ENCODE measurements around the gene TUBE1. TPM values are rescaled to one million over a fixed set of nuclear protein-coding genes. Genes with fewer than 3 reads are reported as not detected.

TUBE1 gene
- total RNA-seq, 1 experiment from 2014 or later = 42.5 TPM

GRCh38 chr6:112123982-112124381, 36.7 kb upstream of the TUBE1 start:
- H2AFZ ChIP-seq (ENCODE audit: low read depth, low read length, poor library complexity, severe bottlenecking) = no peak overlapping the region
- no peak overlapping the region for H3K4me2 ChIP-seq (ENCODE audit: low read length)
- H3K27ac ChIP-seq (ENCODE audit: low read depth, low read length) = no peak overlapping the region
- H3K4me3 ChIP-seq (replicated peaks in 1 of 2; ENCODE audit: low read depth in 1 of 2, low read length in 2 of 2) = no peak overlapping the region
- H3K36me3 ChIP-seq (ENCODE audit: control insufficient read depth in 1 of 2, insufficient read depth in 2 of 2, low read length in 2 of 2) = no peaks in the 10 kb centered on the region
- no peak for TF ChIP-seq ZFX (IDR thresholded peaks at IDR 0.05)
- no peak for TF ChIP-seq MAX (IDR thresholded peaks at IDR 0.05)
- no peak for TF ChIP-seq EGR1 (IDR thresholded peaks at IDR 0.05; ENCODE audit: low read depth)
- TF ChIP-seq JUND (IDR thresholded peaks at IDR 0.05) = no peak
- no peak for TF ChIP-seq RAD21 (IDR thresholded peaks at IDR 0.05; ENCODE audit: low read depth)
- no peak for TF ChIP-seq SIN3A (IDR thresholded peaks at IDR 0.05; ENCODE audit: low read depth)
- TF ChIP-seq CEBPB (IDR thresholded peaks at IDR 0.05; ENCODE audit: low read depth) = no peak
- TF ChIP-seq ZNF274 (IDR thresholded peaks at IDR 0.05; ENCODE audit: low read depth, low read length) = no peak
- no peaks in the 10 kb centered on the region for H3K79me2 ChIP-seq (ENCODE audit: insufficient read depth, low read length)
- H3K9me2 ChIP-seq (ENCODE audit: insufficient read depth) = no peaks in the 10 kb centered on the region
- CTCF ChIA-PET = no interaction called here
- DNase-seq (ENCODE audit: low read depth, low spot score) = no peak
- no peak overlapping the region for H3K9ac ChIP-seq (ENCODE audit: low read length)
- RAD21 ChIA-PET (ENCODE audit: low non-redundant PET in 1 of 2, low total read pairs in 2 of 2, uncharacterized antibody in 2 of 2, unreplicated experiment in 2 of 2) = no interaction called here
- no peaks in the 10 kb centered on the region for H3K4me1 ChIP-seq (ENCODE audit: control insufficient read depth in 1 of 2, insufficient read depth in 2 of 2, low read length in 2 of 2)
- BruUV-seq (replicated peaks) = no TSS peak
- ATAC-seq = no peak
- no peaks in the 10 kb centered on the region for H3K27me3 ChIP-seq (ENCODE audit: insufficient read depth, low read length)
- POLR2A ChIA-PET = no interaction called here
- H4K20me1 ChIP-seq (ENCODE audit: insufficient read depth) = no peaks in the 10 kb centered on the region
- H3K9me3 ChIP-seq (ENCODE audit: control insufficient read depth in 1 of 2, insufficient read depth in 1 of 2, low read depth in 1 of 2, low read length in 2 of 2) = no peaks in the 10 kb centered on the region
- intact Hi-C loops (cut with micrococcal nuclease) = no loop called here

DNA sequence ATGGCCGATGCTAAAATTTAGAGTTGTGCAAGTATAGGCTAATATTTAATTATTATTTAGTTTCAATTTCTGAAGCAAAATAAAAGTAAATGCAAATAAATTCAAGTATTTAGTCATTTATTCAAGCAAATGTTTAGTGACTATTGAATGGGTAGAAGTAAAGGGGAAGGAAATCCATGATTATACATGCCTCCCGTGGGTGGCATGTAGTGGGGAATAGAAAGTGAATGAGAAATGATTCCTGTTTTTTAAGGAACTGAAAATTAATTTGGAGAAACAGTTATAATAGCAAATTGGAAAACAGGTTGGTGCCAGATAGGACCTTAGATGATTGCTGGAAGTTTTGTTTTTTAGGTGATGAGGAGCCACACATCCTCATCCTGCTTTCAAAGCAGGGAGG, 35.5 kb upstream of the TUBE1 start:
- Histone ChIP-seq H3K4me1 (ENCODE audit: control insufficient read depth in 1 of 2, insufficient read depth in 2 of 2, low read length in 2 of 2) (peaks cover 0 to 4% of the 10 kb centered on the region in 2 experiments; a peak in 2 of 4 replicates), H3K4me3 (replicated peaks in 1 of 2; ENCODE audit: low read depth in 1 of 2, low read length in 2 of 2) (no peak overlapping the region), H4K20me1 (ENCODE audit: insufficient read depth) (no peaks in the 10 kb centered on the region), H3K9ac (ENCODE audit: low read length) (no peak overlapping the region), H3K27me3 (ENCODE audit: insufficient read depth, low read length) (no peaks in the 10 kb centered on the region), H2AFZ (ENCODE audit: low read depth, low read length, poor library complexity, severe bottlenecking) (no peak overlapping the region), H3K27ac (ENCODE audit: low read depth, low read length) (no peak overlapping the region), H3K36me3 (ENCODE audit: control insufficient read depth in 1 of 2, insufficient read depth in 2 of 2, low read length in 2 of 2) (no peaks in the 10 kb centered on the region), H3K9me3 (ENCODE audit: control insufficient read depth in 1 of 2, insufficient read depth in 1 of 2, low read depth in 1 of 2, low read length in 2 of 2) (no peaks in the 10 kb centered on the region), H3K9me2 (ENCODE audit: insufficient read depth) (no peaks in the 10 kb centered on the region), H3K4me2 (ENCODE audit: low read length) (no peak overlapping the region), H3K79me2 (ENCODE audit: insufficient read depth, low read length) (no peaks in the 10 kb centered on the region)
- no peak for ATAC-seq
- no TSS peak for BruUV-seq (replicated peaks)
- ChIA-PET RAD21 (ENCODE audit: low non-redundant PET in 1 of 2, low total read pairs in 2 of 2, uncharacterized antibody in 2 of 2, unreplicated experiment in 2 of 2) (no interaction called here), POLR2A (no interaction called here), CTCF (no interaction called here)
- DNase-seq (ENCODE audit: low read depth, low spot score) = no peak
- intact Hi-C loops (cut with micrococcal nuclease) = no loop called here
- TF ChIP-seq YY1 (IDR thresholded peaks at IDR 0.05; ENCODE audit: extremely low read depth, insufficient replicate concordance, low read depth, low read length) (no peak), CEBPB (IDR thresholded peaks at IDR 0.05; ENCODE audit: low read depth) (no peak), TCF7L2 (IDR thresholded peaks at IDR 0.05; ENCODE audit: borderline replicate concordance, extremely low read depth, insufficient read depth, insufficient read length) (no peak), EZH2phosphoT487 (IDR thresholded peaks at IDR 0.05; ENCODE audit: borderline replicate concordance) (no peak), SIN3A (IDR thresholded peaks at IDR 0.05; ENCODE audit: low read depth) (no peak), EGR1 (IDR thresholded peaks at IDR 0.05; ENCODE audit: low read depth) (no peak), RAD21 (IDR thresholded peaks at IDR 0.05; ENCODE audit: low read depth) (no peak), EZH2 (IDR thresholded peaks at IDR 0.05) (no peak), REST (IDR thresholded peaks at IDR 0.05; ENCODE audit: low read depth) (no peak), FOSL1 (IDR thresholded peaks at IDR 0.05; ENCODE audit: low read depth) (no peak), CTCF (IDR thresholded peaks at IDR 0.05 in 2 of 3, conservative IDR thresholded peaks at IDR 0.05 in 1 of 3; ENCODE audit: borderline replicate concordance in 1 of 3, insufficient read depth in 1 of 3, low read depth in 2 of 3, low read length in 2 of 3) (no peak), ZFX (IDR thresholded peaks at IDR 0.05) (no peak), SP1 (IDR thresholded peaks at IDR 0.05; ENCODE audit: low read depth) (no peak)
- TF ChIP-seq, protein P1, sequence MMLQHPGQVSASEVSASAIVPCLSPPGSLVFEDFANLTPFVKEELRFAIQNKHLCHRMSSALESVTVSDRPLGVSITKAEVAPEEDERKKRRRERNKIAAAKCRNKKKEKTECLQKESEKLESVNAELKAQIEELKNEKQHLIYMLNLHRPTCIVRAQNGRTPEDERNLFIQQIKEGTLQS (IDR thresholded peaks at IDR 0.05) = no peak

All from HCT116 (cell line).